Adrenal gland (tissue), 12 donors: ENCODE data around the gene ARF1. TPM values are rescaled to one million over a fixed set of nuclear protein-coding genes. Genes with fewer than 3 reads are reported as not detected.
A peak's percentile ranks its signal among the peaks of the same experiment; 100 is the strongest.

Experiments used
- DNase-seq, 7 donors: peaks; one replicate each; pipeline ENCODE4 v3.0.0-alpha.2; 2019 to 2020
- H3K27ac ChIP-seq, 5 donors: fragments of 200-600 bp; sonication (generic) in 4 of 5; 1 replicate in 3 of 5; 2 replicates in 2 of 5; pipeline versions ENCODE4 v1.5.1 to v1.8.0; 2016 to 2020; ENCODE audit warnings: mild to moderate bottlenecking in 1 of 5
- H3K27me3 ChIP-seq: fragments of 200-600 bp; 2 replicates; pipeline ENCODE4 v1.8.0; 2021
- H3K36me3 ChIP-seq, 2 donors: fragments of 200-600 bp; replicated peaks in 1 of 2; 1 replicate in 1 of 2; 2 replicates in 1 of 2; pipeline versions ENCODE4 v1.5.1 to v1.8.0; 2018 to 2022
- H3K4me1 ChIP-seq, 2 donors: fragments of 200-600 bp; replicated peaks in 1 of 2; 1 replicate in 1 of 2; 2 replicates in 1 of 2; pipeline versions ENCODE4 v1.5.1 to v1.8.0; 2018 to 2021
- H3K4me3 ChIP-seq, 4 donors: fragments of 200-600 bp; sonication (generic) in 3 of 4; one replicate each; pipeline ENCODE4 v1.5.1; 2016 to 2018
- H3K9me3 ChIP-seq, 3 donors: fragments of 200-600 bp; sonication (generic) in 1 of 3; replicated peaks in 1 of 3; 1 replicate in 2 of 3; 2 replicates in 1 of 3; pipeline versions ENCODE4 v1.5.1 to v1.8.0; 2016 to 2021
- CTCF ChIP-seq, 6 experiments: fragments of 450-650 bp in 4 of 6; fragments of 200-600 bp in 2 of 6; sonication (generic) in 1 of 6; IDR thresholded peaks; 1 replicate in 5 of 6; 2 replicates in 1 of 6; pipeline versions ENCODE4 v1.5.1 to v1.8.0; 2016 to 2021; ENCODE audit warnings: antibody characterized with exemption in 6 of 6, mild to moderate bottlenecking in 2 of 6, moderate library complexity in 1 of 6
- POLR2A ChIP-seq, 2 donors: fragments of 450-650 bp; IDR thresholded peaks; one replicate each; pipeline ENCODE4 v1.6.1; 2017; ENCODE audit warnings: antibody characterized with exemption in 2 of 2, mild to moderate bottlenecking in 2 of 2, moderate library complexity in 1 of 2
- WGBS, 4 donors: extraction: QIAGEN DNeasy Blood & Tissue Kit in 2 of 4; methylation state at CpG; one replicate each; pipeline versions ENCODE4 v1.1.5 to v1.1.7; 2013 to 2017; 5-methylcytosine and 5-hydroxymethylcytosine counted together
- intact Hi-C, 2 donors: fragments of 100-400 bp; cut with DNase I; formaldehyde crosslinking; loops; one replicate each; pipeline versions ENCODE4 v1.14.1 to v1.15.0; 2022 to 2023
- polyA plus RNA-seq, 3 donors: library from polyadenylated mRNA; stranded (reverse); fragments of 200-250 nt in 2 of 3; fragments of 350-450 nt in 1 of 3; fragmentation: Illumina TruSeq in 1 of 3; extraction: RNeasy Lipid Tissue Mini Kit (QIAGEN cat#74804) in 1 of 3; gene quantifications; one replicate each; pipeline ENCODE4 v1.2.3, GENCODE V29; 2013 to 2014
- total RNA-seq, 9 donors: library from RNA; depleted of rRNA in 4 of 9; stranded (reverse); fragments of >200 nt in 4 of 9; fragments of 120-200 nt in 1 of 9; fragmentation: NEBNext Ultra II Directional in 1 of 9; extraction: Animal tissue kit (Norgen Biotek cat#: 25700) in 1 of 9; gene quantifications; one replicate each; pipeline versions ENCODE4 v1.1.0 to v1.2.4, GENCODE V29; 2013 to 2023
- donor health status: healthy with polysubstance abuse.
- donor health status: Bipolar disorder and iron deficiency.
- donor health status: DM: yes; HTN: yes; CAD: no.
- donor health status: DM: no; HTN: no; CAD: no.
- donor health status: DM: no; HTN: no; CAD: no.
- donor health status: DM: yes; HTN: yes; CAD: no.

Gene ARF1
- total and polyA plus RNA-seq, 12 donors: 200 to 611 (median 381) TPM

DNA sequence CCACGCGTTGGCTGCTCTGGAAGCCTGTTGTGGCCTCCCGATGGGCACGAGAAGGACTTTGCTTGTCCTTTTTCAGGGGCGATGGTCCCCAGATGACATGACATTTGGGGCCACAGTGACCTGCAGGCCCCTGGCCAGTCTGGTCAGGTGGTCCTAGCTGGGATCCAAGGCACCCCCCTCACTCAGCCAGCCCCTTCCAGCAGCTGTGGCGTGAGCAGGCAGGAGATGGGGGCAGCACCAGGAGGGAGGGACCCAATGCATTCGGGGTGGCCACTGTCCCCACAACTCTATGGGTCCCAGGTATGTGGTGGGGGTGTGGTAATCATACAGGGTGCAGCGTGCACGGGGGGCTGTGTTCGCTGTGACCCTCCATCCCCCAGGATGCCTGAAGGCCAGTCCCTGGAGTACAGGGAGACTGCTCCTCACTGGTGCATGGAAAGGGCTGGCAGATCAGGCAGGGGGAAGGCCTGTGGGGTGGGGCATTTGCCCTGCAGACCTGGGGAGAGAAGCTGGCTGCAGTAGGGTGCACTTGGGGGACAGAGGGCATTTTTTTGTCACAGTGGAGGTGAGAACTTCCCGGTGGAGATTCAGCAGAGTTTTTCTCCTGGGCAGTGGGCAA, 44.0 kb upstream of the ARF1 start:
- H3K27ac ChIP-seq: no peak overlapping the region
- intact Hi-C loops: no loop called here
- H3K4me1 ChIP-seq: no peaks in the 10 kb centered on the region
- TF ChIP-seq POLR2A (IDR thresholded peaks at IDR 0.05) (no peak), CTCF (IDR thresholded peaks at IDR 0.05) (no peak)
- H3K36me3 ChIP-seq: no peaks in the 10 kb centered on the region
- peak in 2 of 7 donors; percentile 3 to 10 for DNase-seq
- H3K4me3 ChIP-seq: no peak overlapping the region
- no peaks in the 10 kb centered on the region for H3K9me3 ChIP-seq
- WGBS, 4 donors: 75 to 90% (median 82%) methylated on average over 4 to 11 of the region's 11 CpGs
- peaks cover 30% of the 10 kb centered on the region for H3K27me3 ChIP-seq

GRCh38 chr1:228039006-228039903, 43.3 kb upstream of the ARF1 start:
- 69 to 80% (median 78%) methylated on average over 3 to 8 of the region's 8 CpGs for WGBS, 4 donors
- Histone ChIP-seq H3K27ac (no peak overlapping the region), H3K9me3 (no peaks in the 10 kb centered on the region), H3K27me3 (peaks cover 30% of the 10 kb centered on the region), H3K4me3 (no peak overlapping the region), H3K4me1 (no peaks in the 10 kb centered on the region), H3K36me3 (no peaks in the 10 kb centered on the region)
- TF ChIP-seq POLR2A (IDR thresholded peaks at IDR 0.05) (no peak), CTCF (IDR thresholded peaks at IDR 0.05) (no peak)
- no peak for DNase-seq
- intact Hi-C loops: no loop called here

DNA sequence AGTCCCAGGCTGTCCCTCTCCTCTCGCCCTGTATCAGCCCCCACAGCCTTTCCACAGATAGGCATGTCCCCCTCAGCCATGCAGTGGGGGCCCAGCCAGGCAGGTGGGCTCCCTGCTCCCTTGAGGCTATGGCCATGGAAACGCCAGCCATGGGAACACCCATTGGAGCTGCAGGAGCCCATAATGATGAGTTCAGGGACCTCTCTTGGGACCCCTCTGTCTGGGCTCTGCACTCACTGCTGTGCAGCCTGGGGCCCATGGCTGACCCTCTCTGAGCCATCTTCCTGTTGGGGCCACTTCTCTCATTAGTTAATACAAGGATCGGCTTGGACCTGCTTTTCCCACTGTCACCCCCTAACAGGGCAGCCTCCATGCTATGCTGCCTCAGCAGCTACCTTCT, 42.5 kb upstream of the ARF1 start:
- no peaks in the 10 kb centered on the region for H3K36me3 ChIP-seq
- no peaks in the 10 kb centered on the region for H3K4me1 ChIP-seq
- no peaks in the 10 kb centered on the region for H3K9me3 ChIP-seq
- intact Hi-C loops: no loop called here
- peaks cover 30% of the 10 kb centered on the region for H3K27me3 ChIP-seq
- H3K27ac ChIP-seq: no peak overlapping the region
- no peak overlapping the region for H3K4me3 ChIP-seq
- 38 to 80% (median 77%) methylated on average over 1 to 3 of the region's 3 CpGs for WGBS, 4 donors
- DNase-seq: no peak
- TF ChIP-seq POLR2A (IDR thresholded peaks at IDR 0.05) (no peak), CTCF (IDR thresholded peaks at IDR 0.05) (no peak)

- Histone ChIP-seq H3K27ac (no peak overlapping the region), H3K36me3 (no peaks in the 10 kb centered on the region), H3K9me3 (no peaks in the 10 kb centered on the region), H3K4me3 (no peak overlapping the region), H3K27me3 (peaks cover 30% of the 10 kb centered on the region), H3K4me1 (no peaks in the 10 kb centered on the region)
- WGBS, 4 donors: 43 to 83% (median 66%) methylated on average over 2 of the region's 2 CpGs
- DNase-seq: no peak
- TF ChIP-seq POLR2A (IDR thresholded peaks at IDR 0.05) (no peak), CTCF (IDR thresholded peaks at IDR 0.05) (no peak)
- intact Hi-C loops: no loop called here
Measured at GRCh38 chr1:228041316-228041715, 41.2 kb upstream of the ARF1 start.
